ENCODE data around the gene MOB3B.
"Not testable (repeated sequence)": the region's sequence is repeated elsewhere in the genome, so short reads cannot be mapped to it uniquely, and the experiment has no call there.

The MOB3B gene

DNA sequence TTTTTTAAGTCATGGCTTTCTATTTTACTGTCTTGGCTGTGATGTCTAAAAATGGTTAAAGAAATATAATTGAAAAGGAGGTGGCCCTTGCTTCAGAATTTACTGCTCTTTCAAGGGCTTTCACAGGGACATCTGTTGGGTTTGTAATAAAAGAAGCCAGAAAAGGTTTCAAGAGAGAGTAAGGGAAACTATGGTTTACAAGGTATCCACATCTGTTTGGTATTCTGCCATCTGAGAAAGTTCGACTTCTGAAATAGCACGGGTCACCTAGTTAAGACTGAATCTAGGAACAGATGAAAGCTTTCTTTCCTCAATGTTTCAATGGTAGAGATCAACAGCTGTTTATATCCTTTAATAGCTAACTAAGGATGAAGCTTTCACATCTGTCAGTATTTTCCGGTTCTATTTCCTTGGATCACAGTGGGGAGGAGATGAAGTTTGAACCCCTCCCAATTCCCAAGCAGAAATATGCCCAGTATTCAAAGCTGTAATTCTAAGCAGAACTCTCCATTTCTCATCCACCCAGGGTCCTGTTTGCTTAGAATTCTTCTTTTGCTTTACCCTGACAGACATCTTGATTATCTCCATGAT is 78.3 kb downstream of the MOB3B start:
- no peak for DNase-seq (ENCODE audit: low read depth in 2 of 3, low spot score in 2 of 3)

DNA sequence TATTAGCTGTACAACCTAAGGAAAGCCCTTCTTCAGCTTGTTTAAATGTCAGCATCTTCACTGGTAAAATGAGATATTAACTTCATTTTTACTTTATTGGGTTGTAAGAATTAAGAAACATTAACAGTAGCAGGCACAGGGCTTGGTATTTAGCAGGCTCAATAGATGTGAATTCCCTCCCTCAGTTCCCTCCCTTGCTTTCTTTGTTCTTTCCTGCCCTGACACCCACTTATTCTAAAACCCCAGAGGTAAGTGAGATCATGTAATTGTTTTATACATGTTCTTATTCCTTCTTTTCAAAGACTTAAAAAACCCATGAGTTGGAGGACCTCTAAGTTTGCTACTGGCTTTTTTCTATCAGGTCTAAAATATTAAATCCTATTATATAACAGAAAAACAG is 78.9 kb downstream of the MOB3B start:
- no peak for DNase-seq (ENCODE audit: low read depth in 2 of 3, low spot score in 2 of 3)

DNA sequence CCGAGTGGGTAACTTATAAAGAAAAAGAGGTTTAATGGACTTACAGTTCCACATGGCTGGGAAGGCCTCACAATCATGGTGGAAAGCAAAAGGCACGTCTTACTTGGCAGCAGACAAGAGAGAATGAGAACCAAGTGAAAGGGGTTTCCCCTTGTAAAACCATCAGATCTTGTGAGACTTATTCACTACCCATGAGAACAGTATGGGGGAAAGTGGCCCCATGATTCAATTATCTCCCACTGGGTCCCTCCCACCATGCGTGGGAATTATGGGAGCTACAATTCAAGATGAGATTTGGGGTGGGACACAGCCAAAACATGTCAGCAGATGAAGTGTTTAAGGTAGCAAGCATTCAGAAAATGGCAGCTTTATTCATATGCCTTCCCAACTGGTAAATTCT is 81.3 kb downstream of the MOB3B start:
- not testable (repeated sequence) for DNase-seq (ENCODE audit: low read depth in 2 of 3, low spot score in 2 of 3)

DNA sequence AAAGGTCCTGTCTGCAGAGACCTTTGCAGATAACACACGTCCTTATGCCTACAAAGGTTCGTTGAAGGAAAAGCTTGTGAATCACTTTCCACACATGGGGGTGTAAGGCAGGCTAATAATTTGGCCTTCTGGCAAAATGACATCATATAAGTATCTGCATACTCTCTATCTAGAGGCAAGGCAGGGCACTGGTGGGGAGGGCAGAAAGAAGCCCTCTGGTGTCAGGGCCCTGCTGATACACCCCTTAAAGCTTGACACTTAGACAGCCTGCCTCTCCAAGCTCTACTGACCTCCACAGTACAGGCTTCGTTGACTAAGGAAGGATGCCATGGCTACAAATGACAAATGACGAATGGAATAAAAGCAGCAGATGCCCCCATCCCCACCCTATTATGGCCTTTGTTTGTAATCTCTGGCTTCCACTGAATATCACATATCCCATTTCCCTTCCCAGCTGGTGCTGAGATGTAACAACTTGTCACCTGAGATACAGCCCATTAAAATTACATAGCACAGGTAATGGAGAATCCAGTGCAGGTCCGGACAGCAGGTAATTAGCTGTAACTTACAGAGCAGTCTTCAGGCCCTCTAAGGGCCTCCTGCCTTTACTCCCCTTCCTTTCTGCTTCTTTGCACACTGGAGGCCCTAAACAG is 82.5 kb downstream of the MOB3B start:
- no peak for DNase-seq (ENCODE audit: low read depth in 2 of 3, low spot score in 2 of 3)

DNA sequence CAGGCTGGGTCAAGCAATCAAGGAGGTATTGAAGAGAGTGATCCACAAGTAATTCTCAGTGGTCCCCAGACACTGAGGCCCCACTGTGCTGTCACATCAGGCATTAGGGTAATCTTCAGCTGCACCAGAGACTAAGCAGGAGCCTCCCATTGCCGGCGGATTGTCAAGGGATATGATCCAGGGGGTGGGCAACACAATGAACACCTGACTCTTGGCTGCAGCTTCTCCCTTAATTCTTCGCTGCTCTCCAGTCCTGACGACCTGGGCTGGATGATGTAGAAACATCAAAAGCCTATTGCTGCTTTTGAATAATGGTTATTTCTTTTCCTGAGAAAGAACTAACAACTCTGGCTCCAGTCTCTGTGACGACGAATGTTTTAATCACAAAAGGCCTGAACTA is 83.9 kb downstream of the MOB3B start:
- no peak for DNase-seq (ENCODE audit: low read depth in 2 of 3, low spot score in 2 of 3)

DNA sequence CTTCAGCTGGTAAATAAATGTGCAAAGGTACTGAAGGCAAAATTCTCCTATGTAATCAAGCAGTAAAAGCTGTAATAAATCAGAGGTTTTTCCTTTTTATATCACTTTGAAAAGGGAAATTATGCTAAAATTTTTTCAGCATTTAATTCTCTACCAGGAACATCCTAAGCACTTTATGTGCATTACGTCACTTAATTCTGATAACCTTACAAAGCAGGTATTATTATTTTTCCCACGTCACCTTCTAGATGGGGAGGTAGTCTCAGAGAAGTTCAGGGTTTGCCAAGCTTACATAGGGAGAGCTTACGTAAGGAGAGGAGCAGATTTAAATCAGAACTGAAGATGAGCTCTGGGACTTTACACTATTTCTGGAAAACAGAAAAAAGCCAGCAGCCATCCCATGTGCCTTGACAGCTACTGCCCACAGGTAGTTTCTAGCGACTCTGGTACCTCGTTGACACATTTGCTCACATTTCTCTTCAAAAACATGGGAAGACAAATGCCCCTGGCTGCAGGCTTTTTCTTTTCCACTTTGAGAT is 84.5 kb downstream of the MOB3B start:
- no peak for DNase-seq (ENCODE audit: low read depth in 2 of 3, low spot score in 2 of 3)

DNA sequence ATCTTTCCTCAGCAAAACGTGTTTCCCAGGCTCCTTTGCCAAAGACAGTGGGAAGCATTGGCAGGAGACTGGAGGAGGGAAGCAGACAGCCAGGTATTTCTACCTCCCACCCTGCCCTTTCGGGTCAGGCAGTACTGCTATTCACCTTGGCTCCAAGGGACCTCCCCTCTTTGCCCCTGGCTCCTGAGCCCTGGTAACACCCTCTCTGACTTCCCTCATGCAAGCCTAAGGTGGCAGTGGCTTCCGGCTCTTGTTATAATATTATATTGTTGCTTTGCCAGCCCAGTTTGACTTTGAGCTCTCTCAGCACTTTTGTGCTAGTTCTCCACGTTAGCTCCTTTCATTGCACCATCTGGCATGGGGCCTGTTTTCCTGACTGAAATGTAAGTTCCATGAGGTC is 87.2 kb downstream of the MOB3B start:
- DNase-seq (ENCODE audit: low read depth in 2 of 3, low spot score in 2 of 3): no peak

DNA sequence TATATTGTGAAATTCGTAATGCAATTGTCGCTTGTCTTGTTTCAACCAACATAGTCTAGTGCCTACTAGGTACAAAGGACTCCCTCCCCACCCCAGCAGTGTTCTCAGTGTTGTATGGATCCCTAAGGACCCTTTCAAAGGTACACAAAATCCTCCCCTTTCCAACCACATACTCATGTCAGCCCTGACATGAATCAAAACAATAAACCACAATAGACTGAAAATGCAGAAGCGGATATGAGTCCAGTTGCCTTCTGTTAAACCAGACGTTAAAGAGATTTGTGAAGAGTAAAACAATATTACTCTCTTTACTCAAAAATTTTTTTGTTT is 87.9 kb downstream of the MOB3B start:
- DNase-seq (ENCODE audit: low read depth in 2 of 3, low spot score in 2 of 3): no peak

DNA sequence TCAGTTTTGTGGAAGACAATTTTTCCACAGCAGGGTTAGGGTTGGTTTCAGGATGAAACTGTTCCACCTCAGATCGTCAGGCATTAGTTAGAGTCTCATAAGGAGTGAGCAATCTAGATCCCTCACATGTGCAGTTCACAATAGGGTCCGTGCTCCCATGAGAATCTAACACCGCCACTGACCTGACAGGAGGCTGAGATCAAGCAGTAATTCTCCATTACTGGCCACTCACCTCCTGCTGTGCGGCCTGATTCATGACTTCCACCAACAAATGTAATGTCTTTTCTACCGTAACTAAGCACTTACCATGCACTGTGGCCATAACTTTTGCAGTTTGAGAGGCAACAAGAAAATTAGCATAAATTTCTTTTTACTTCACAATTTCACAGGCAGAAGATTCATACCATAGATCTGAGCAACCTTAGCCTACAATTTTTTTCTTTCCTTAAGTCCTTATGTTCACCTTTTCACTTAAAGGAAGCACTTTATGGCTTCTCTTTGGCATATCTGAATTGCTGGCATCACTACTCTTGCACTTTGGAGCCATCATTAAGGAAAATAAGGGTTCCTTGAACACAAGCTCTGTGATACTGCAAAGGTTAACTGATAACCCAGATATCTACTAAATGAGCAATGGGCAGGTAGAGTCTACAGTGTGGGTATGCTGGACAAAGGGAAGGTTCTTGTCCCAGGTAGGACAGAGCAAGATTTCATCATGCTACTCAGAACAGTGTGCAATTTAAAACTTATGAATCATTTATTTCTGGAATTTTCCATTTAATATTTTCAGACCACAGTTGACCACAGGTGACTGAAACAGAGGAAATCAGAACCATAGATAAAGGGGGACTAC is 88.5 kb downstream of the MOB3B start:
- DNase-seq (ENCODE audit: low read depth in 2 of 3, low spot score in 2 of 3): no peak

DNA sequence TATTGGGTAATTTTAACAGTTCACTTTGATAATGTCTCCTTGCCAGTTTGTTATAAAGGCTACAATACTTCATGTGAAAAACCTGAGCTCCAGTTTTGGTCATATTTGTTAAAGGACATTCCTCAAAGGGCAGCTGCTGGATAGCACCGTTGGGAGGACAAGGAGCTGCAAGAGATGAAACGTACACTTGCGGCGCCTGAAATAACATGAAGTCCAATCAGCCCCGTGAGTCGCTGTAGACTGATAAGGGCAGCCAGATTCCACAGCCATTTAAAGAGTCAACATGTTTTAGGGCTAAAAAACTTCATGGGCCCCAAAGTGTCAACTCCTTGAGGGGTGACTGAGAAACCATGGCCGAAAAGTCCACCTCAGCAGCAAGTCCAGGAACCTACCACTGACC is 91.1 kb downstream of the MOB3B start:
- DNase-seq (ENCODE audit: low read depth in 2 of 3, low spot score in 2 of 3): no peak

DNA sequence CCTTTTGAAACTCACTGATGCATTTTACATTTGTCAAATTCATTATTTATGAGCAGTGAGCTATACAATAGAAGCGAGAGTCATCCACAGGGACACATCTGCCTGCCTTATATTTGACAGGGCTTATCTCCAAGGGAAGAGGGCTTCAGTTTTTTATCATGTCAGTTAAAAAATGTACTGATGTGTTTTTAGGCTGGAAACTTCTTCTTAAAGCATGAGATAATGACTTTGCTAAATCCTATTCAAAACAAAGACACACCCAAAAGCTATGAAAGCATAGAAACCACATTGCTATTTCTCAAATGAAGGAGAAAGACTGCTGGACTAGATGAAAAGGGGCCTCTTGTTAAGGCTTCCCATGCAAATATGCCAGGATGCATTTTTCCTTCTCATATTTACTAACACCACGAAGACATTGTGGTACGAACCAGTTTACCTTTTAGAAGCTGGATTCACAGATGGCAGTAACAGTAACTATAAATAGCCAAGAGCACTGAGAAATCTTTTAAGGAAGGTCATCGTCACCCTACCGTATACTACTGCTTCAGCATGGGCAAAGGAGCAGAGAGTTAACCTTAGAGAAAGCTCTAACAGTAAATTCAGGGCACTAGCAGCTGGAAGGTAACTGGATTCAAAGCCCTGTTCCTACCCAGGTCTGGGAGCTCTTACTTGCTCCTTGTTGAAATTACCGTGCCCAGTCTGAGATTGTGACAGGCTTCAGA is 91.8 kb downstream of the MOB3B start:
- no peak for DNase-seq (ENCODE audit: low read depth in 2 of 3, low spot score in 2 of 3)

DNA sequence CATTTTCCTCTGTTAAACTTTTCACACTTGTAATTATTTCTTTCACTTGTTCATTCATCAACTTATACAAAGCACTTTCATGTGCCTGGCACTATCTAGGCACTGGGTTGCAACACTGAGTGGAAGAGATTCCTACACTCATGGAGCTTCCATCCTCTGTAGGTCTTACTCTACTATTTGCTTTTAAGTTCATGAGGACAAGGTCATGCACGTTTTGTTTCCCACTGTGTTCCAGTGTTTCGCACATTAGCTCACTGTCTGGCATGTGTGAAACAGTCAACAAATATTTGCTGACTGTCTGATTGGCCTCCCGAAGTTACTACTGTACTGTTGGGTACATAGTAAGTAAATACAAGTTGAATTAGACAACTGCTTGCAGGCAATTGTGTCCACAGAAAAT is 93.4 kb downstream of the MOB3B start:
- DNase-seq (ENCODE audit: low read depth in 2 of 3, low spot score in 2 of 3): no peak

DNA sequence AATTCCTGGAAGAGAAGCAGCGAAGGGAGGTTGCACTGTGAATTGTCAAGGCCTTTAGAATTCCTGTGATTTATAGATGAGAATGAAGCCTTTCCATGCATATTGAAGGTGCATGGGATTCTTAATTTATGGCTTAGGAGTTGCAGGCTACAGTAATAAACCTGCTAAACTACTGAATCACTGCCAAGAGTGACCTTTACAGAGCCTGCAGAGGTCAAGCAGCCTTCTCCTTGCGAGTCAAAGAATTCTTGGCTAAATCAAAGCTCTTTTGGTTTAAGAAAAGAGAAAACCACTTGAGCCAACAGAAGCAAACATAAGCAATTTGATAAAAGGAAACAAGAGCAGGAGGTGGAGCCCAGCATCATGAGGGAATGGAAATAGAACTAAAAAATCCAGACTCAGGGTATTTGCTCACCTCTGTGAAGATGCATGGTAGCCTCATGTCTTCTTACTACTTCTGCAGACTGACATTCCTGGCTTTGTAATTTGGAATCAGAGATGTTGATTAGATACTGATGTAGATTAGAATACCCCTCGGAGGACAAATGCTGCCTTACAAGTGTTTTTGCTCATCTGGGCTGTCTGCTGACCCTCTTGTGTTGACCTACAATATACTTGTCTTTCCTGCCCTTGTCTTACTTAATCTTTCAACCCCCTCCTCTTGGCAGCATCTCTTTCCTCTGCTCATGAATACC is 95.8 kb downstream of the MOB3B start:
- DNase-seq (ENCODE audit: low read depth in 2 of 3, low spot score in 2 of 3): no peak

DNA sequence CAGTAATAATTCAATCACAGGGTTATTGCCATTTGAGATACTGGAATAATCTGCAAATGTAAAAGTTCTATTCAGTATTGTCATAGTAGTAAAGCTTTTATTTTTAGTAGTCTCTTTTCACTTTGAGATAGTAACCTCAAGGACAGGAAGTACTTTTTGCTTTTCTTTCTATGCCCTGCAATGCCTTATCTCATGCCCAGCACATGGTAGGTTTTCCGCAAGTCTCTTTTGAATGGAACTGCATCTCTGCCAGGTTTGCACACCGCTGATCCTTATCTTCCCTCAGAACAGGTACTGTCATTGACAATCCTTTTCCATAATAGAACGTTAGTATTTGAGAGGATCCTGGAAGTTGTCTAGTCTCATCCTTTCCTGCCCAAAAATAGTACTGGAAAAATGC is 97.3 kb downstream of the MOB3B start:
- no peak for DNase-seq (ENCODE audit: low read depth in 2 of 3, low spot score in 2 of 3)

DNA sequence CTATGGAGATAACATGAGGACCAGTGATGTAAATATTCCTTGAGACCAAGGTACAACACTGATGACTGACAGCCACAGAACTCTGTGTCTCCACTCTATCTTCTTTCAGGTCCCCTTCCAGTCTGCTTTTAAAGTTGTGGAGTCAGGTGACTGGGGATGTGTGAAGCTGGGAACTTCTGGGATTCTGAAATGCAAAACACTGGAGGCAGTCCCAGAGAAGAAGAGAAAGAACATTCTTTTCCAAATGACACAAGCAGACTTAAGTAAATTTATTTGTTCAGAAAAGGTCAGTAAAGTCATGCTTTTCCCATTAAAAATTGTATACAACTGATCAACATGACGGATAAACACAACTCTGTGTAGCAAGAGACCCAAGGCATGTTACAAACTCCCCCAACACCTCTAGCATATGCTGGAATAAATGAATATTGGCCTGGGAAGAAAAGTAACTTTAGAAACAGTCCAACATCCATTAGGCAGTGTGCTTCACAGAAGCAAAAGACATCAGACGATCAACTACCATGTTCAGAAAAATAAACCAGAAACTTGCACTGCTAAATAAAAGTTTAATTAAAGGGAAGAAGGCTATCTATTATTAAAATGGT is 98.0 kb downstream of the MOB3B start:
- DNase-seq (ENCODE audit: low read depth in 2 of 3, low spot score in 2 of 3): no peak

DNA sequence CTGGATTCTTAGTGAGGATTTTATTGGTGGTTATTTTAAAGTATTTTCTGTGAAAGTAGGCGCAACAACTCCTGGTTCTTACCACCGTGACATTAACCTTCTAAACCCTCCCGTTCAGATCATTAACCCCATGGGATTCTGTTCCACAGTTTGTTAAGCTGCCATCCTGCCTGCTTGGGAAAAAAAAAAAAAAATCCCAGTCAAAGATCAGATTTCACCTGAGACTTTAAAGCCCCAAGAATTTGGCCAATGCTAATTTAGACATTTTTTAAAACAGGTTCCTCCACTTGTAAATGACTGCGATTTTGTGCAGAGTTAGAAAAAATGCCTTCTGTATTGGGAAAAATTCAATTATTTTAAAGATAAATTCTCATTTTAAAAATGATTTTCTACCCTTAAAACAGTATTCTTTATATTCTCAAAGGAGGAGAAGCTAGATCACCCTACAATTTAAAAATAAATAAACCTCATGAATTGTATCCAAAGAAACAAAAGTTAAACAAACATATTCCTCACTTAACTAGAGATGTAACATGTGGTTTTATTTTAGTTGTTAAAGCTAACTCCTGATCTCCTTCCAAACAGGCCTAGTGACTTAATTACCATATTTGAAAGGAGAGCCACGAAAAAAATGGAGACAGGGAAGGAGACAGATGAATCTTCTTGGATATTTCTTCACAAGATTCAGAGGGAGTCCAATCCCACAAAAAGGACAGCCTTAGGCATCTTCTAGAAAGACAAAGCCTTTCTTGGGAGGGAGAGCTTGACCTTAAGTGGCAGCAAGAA is 98.7 kb downstream of the MOB3B start:
- no peak for DNase-seq (ENCODE audit: low read depth in 2 of 3, low spot score in 2 of 3)

DNA sequence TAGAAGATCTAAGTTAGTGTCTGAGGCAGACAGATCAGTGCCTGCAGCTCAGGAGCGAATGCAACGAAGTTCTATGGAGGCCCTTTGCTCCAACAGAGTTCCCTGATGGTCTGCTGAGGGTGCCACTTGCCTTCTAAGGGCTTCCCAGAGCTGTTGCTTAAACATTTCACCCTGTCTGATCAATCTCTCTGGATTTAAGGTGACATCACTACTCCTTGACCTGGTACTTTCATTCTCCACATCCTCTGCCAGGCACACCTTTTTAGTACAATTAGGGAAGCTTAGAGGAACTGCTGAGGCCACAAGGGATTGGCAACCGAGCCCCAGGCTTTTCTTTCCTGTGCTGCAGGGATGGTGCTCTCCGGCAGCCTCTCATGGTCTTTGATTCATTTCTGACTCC is 99.7 kb downstream of the MOB3B start:
- DNase-seq (ENCODE audit: low read depth in 2 of 3, low spot score in 2 of 3): no peak

DNA sequence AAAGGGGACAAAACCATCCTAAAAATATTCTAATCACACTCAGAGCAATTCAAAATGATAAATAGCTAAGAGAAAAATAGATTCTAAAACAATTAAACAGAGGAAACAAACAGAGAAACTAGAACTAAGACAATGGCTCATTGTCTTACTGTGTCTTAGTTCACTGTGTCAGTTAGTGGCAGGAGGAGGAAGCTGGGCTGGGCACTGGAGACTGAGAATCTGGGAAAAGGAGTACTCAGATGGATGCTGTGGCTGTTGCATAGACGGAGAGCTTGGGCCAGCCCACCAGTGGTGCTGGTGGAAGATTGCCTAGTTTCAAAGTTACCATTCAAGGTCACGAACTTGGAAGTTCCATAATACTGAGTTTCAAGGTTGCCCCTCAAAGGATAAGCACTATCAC is 100.2 kb downstream of the MOB3B start:
- DNase-seq (ENCODE audit: low read depth in 2 of 3, low spot score in 2 of 3): no peak

DNA sequence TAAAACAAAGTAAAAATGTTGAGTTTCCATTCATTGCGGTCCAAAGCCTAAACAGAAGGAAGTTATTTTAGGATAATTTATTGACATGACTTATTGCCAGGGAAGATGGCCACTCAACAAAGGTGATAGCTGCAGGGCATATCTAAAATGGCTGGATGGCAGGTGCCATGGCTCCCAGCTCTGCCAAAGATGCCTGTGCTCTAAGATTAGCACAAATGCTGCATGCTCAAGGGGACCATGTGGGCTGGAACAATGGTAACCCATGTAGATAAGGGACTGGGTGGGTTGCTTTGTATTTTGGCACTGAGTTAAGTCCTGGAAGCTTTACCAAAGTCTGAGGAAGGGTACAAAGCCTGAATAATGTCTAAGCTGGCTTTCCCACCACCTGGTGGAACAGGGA is 101.1 kb downstream of the MOB3B start:
- DNase-seq (ENCODE audit: low read depth in 2 of 3, low spot score in 2 of 3): no peak

DNA sequence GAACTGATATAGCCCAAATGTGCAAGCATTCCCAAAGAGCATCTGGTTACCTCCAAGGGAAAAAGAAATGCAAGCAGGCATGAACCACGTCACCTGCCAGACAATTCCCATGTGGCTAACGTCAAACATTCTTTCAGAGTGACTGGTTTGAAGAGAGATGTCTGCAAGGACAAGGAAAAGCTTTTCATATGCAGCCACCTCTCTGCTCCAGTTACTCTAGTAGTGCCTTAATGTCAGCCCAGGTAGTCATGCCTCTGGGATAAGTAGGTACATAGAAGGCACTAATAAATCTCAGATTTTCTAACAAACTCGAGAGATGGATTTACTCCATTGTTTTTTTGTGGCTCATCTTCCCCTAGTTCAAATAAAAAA is 102.4 kb downstream of the MOB3B start:
- no peak for DNase-seq (ENCODE audit: low read depth in 2 of 3, low spot score in 2 of 3)
